ENCODE data around the gene ZFC3H1. TPM values are rescaled to one million over a fixed set of nuclear protein-coding genes. Genes with fewer than 3 reads are reported as not detected.

The ZFC3H1 gene
- total and polyA plus RNA-seq, 2 of the 13 experiments (the other 11 are each of a cell fraction or from before 2014, with no cell fraction given): 17.1 to 38.3 TPM

- peak; percentile 63 for TF ChIP-seq ZC3H13 (CRISPR knock-in tag; IDR thresholded peaks at IDR 0.05)
- peak; percentile 33; the same call in 1 of the 2 replicates for TF ChIP-seq ZNF605 (CRISPR knock-in tag; IDR thresholded peaks at IDR 0.05)
- peak; percentile 64 for TF ChIP-seq ASH2L (IDR thresholded peaks at IDR 0.05; ENCODE audit: insufficient read length, low read depth, low read length)
- peak; percentile 22; the same call in 1 of the 2 replicates for TF ChIP-seq ZNF709 (CRISPR knock-in tag; IDR thresholded peaks at IDR 0.05)
- 0 out of 2 replicates have a peak, but pooled peaks have one; percentile 42 for TF ChIP-seq AKNA (CRISPR knock-in tag; IDR thresholded peaks at IDR 0.05; ENCODE audit: borderline replicate concordance)
- TF ChIP-seq ZNF589 (CRISPR knock-in tag; conservative IDR thresholded peaks at IDR 0.05): 0 out of 2 replicates have a peak, but pooled peaks have one; percentile 26
- TF ChIP-seq CCDC6 (CRISPR knock-in tag; IDR thresholded peaks at IDR 0.05): 0 out of 2 replicates have a peak, but pooled peaks have one; percentile 49
- no peak for TF ChIP-seq GFI1 (CRISPR knock-in tag; IDR thresholded peaks at IDR 0.05; ENCODE audit: borderline replicate concordance)
- peak; percentile 25 for TF ChIP-seq U2AF1 (optimal IDR thresholded peaks at IDR 0.05; ENCODE audit: low read depth, low read length)
- TF ChIP-seq SAP130 (CRISPR knock-in tag; IDR thresholded peaks at IDR 0.05; ENCODE audit: low read depth): peak; percentile 20; the same call in 1 of the 2 replicates
- peak; percentile 19 for TF ChIP-seq ZNF883 (CRISPR knock-in tag; IDR thresholded peaks at IDR 0.05; ENCODE audit: not compliant biosample characterization)
- no peak for TF ChIP-seq LCORL (IDR thresholded peaks at IDR 0.05)
- TF ChIP-seq LCORL (CRISPR knock-in tag; IDR thresholded peaks at IDR 0.05): peak; percentile 37; the same call in 1 of the 2 replicates
- TF ChIP-seq MEIS2 (CRISPR knock-in tag; IDR thresholded peaks at IDR 0.05): peak; percentile 42; the same call in 1 of the 2 replicates
- TF ChIP-seq NFKB2 (CRISPR knock-in tag; IDR thresholded peaks at IDR 0.05; ENCODE audit: borderline replicate concordance): 0 out of 2 replicates have a peak, but pooled peaks have one; percentile 11
- peak; percentile 40 for TF ChIP-seq SRSF1 (optimal IDR thresholded peaks at IDR 0.05; ENCODE audit: low read depth, low read length)
- TF ChIP-seq, protein P1, sequence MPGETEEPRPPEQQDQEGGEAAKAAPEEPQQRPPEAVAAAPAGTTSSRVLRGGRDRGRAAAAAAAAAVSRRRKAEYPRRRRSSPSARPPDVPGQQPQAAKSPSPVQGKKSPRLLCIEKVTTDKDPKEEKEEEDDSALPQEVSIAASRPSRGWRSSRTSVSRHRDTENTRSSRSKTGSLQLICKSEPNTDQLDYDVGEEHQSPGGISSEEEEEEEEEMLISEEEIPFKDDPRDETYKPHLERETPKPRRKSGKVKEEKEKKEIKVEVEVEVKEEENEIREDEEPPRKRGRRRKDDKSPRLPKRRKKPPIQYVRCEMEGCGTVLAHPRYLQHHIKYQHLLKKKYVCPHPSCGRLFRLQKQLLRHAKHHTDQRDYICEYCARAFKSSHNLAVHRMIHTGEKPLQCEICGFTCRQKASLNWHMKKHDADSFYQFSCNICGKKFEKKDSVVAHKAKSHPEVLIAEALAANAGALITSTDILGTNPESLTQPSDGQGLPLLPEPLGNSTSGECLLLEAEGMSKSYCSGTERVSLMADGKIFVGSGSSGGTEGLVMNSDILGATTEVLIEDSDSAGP (CRISPR knock-in tag; IDR thresholded peaks at IDR 0.05; ENCODE audit: borderline replicate concordance): peak; percentile 61; the same call in 1 of the 2 replicates
- TF ChIP-seq HNRNPLL (IDR thresholded peaks at IDR 0.05; ENCODE audit: low read depth, low read length, poor library complexity, severe bottlenecking): peak; percentile 36
- TF ChIP-seq BCL3 (CRISPR knock-in tag; IDR thresholded peaks at IDR 0.05): 0 out of 2 replicates have a peak, but pooled peaks have one; percentile 43
Observed at GRCh38 chr12:71662849-71663560, 643 bp downstream of the ZFC3H1 start (continued).

Measured in HepG2 (cell line).